Ectodermal cell (in vitro differentiated cells): Measurements from ENCODE around the gene LRATD1. TPM values are rescaled to one million over a fixed set of nuclear protein-coding genes. Genes with fewer than 3 reads are reported as not detected.
A peak's percentile ranks its signal among the peaks of the same experiment; 100 is the strongest.

Experiments
- H3K27ac ChIP-seq: 2 replicates; pipeline ENCODE4 v1.7.0; 2013; ENCODE audit warnings: mild to moderate bottlenecking, low read depth, low read length; ENCODE audit not compliant: insufficient read depth, poor library complexity, severe bottlenecking
- H3K27me3 ChIP-seq: 2 replicates; pipeline ENCODE4 v1.7.0; 2013; ENCODE audit warnings: mild to moderate bottlenecking, low read length; ENCODE audit not compliant: insufficient read depth, control insufficient read depth, poor library complexity, severe bottlenecking
- H3K36me3 ChIP-seq: one replicate; pipeline ENCODE4 v1.7.0; 2013; ENCODE audit warnings: low read length; ENCODE audit not compliant: control insufficient read depth, insufficient read depth
- H3K4me1 ChIP-seq: one replicate; pipeline ENCODE4 v1.7.0; 2013; ENCODE audit warnings: low read length; ENCODE audit not compliant: control insufficient read depth, insufficient read depth
- H3K4me3 ChIP-seq: 2 replicates; pipeline ENCODE4 v1.7.0; 2013; ENCODE audit warnings: low read depth, low read length, control low read depth; ENCODE audit not compliant: insufficient read depth
- H3K9me3 ChIP-seq: 2 replicates; pipeline ENCODE4 v1.7.0; 2013; ENCODE audit warnings: mild to moderate bottlenecking, low read length, moderate library complexity; ENCODE audit not compliant: control insufficient read depth
- WGBS, 2 experiments: methylation state at CpG; one replicate each; pipeline ENCODE4 v1.1.7; 2013; ENCODE audit warnings: missing lambda C conversion rate in 2 of 2; 5-methylcytosine and 5-hydroxymethylcytosine counted together
- polyA plus RNA-seq, 4 experiments: library from polyadenylated mRNA; stranded (reverse); fragments of 50-300 nt; gene quantifications; one replicate each; pipeline ENCODE4 v1.2.3, GENCODE V29; 2013

Gene LRATD1, protein sequence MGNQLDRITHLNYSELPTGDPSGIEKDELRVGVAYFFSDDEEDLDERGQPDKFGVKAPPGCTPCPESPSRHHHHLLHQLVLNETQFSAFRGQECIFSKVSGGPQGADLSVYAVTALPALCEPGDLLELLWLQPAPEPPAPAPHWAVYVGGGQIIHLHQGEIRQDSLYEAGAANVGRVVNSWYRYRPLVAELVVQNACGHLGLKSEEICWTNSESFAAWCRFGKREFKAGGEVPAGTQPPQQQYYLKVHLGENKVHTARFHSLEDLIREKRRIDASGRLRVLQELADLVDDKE
- 8.5 TPM for polyA plus RNA-seq (2013, experiment 1 of 4)
- 8.8 TPM for polyA plus RNA-seq (2013, experiment 2 of 4)
- 5.6 TPM for polyA plus RNA-seq (2013, experiment 3 of 4)
- polyA plus RNA-seq (2013, experiment 4 of 4): 7.3 TPM

GRCh38 chr2:14632133-14632936 is at the start of gene LRATD1:
Gene LRATD1, plus strand, starts transcription at chr2:14632717. Its CDS starts 1,263 bp downstream, at chr2:14633980.
- WGBS, 2 experiments: 1% methylated on average over 81 of the region's 81 CpGs
- Histone ChIP-seq H3K4me3 (peak within 1 kb of the TSS; percentile 62), H3K9me3 (no peaks in the 10 kb centered on the region), H3K36me3 (no peaks in the 10 kb centered on the region), H3K4me1 (peaks cover 8% of the 10 kb centered on the region), H3K27ac (no peak within 1 kb of the TSS), H3K27me3 (peaks cover 66% of the 10 kb centered on the region)

DNA sequence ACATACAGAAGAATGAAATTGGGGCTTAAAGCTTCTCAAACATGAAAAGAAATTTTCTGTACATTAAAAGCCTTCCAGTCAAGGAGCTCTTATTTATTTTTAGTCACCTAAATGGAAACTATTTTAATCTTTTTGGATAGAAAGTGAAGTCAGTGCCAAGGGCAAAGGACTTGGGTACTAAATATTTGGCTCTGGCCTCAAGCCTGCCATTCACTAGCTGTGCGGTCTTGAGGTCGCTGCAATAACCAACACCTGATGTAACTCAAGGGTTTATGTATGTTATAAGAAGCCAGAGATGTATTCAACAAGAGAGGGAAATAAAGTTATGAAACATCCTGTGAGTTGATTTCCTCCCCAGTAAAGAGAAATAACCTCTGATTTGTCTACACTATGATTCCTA is 49.5 kb upstream of the LRATD1 start:
- no peaks in the 10 kb centered on the region for H3K4me1 ChIP-seq
- H3K4me3 ChIP-seq: no peak overlapping the region
- H3K36me3 ChIP-seq: no peaks in the 10 kb centered on the region
- H3K27me3 ChIP-seq: no peaks in the 10 kb centered on the region
- H3K9me3 ChIP-seq: no peaks in the 10 kb centered on the region
- H3K27ac ChIP-seq: no peak overlapping the region
- WGBS, 2 experiments: 89 to 90% methylated on average over 2 of the region's 2 CpGs

- H3K4me1 ChIP-seq: no peaks in the 10 kb centered on the region
- no peak overlapping the region for H3K27ac ChIP-seq
- H3K9me3 ChIP-seq: no peaks in the 10 kb centered on the region
- 97% methylated on average over 4 of the region's 4 CpGs for WGBS, 2 experiments
- H3K27me3 ChIP-seq: no peaks in the 10 kb centered on the region
- H3K4me3 ChIP-seq: no peak overlapping the region
- no peaks in the 10 kb centered on the region for H3K36me3 ChIP-seq
These were observed 48.7 kb upstream of the LRATD1 start for GRCh38 chr2:14583802-14584201.

DNA sequence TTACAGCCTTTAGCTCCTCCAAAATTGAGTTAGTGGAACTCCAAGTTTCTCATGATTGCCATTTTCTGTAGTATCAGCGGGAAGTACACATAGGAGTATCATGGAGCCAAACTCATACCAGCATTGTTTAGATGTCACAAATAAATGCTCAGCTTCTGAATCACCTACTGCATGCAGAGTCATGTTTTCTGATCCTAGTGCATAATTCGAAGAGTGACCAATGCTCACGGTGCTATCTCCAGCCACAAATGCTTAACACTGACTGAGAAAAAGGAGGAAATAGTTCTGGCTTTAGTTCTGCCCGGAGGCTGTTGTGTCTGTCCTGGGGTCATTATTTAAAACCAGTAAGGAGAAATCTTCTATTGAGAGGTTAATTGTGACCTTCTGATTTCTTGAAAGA is 45.4 kb upstream of the LRATD1 start:
- no peak overlapping the region for H3K27ac ChIP-seq
- 94 to 95% methylated on average over 3 to 4 of the region's 4 CpGs for WGBS, 2 experiments

DNA sequence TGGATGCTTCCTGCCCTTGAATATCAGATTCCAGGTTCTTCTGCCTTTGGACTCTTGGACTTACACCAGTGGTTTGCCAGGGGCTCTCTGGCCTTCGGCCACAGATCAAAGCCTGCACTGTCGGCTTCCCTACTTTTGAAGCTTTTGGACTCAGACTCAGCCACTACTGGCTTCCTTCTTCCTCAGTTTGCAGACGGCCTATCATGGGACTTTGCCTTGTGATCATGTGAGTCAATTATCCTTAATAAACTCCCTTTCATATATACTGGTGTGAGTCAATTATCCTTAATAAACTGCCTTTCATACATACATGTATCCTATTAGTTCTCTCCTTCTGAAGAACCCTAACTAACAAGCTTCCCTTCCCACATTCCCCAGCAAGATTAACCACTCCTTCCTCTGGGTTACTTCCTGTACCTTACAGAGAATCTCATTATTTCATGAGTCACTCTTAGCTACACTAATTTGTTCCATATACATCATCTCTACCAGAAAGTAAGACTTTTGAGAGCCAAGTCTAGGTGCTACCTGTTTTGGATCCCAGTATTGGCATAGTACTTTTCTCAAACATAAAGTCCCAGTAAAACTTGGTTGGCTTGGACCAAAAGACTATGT is 31.3 kb upstream of the LRATD1 start:
- Histone ChIP-seq H3K36me3 (no peaks in the 10 kb centered on the region), H3K9me3 (no peaks in the 10 kb centered on the region), H3K4me1 (no peaks in the 10 kb centered on the region), H3K27ac (no peak overlapping the region), H3K27me3 (no peaks in the 10 kb centered on the region), H3K4me3 (no peak overlapping the region)
- 89 to 99% methylated on average over 3 of the region's 3 CpGs for WGBS, 2 experiments

More for the DNA sequence above, 45.4 kb upstream of the LRATD1 start:
- Histone ChIP-seq H3K36me3 (no peaks in the 10 kb centered on the region), H3K27me3 (no peaks in the 10 kb centered on the region), H3K4me3 (no peak overlapping the region), H3K4me1 (no peaks in the 10 kb centered on the region), H3K9me3 (no peaks in the 10 kb centered on the region)

DNA sequence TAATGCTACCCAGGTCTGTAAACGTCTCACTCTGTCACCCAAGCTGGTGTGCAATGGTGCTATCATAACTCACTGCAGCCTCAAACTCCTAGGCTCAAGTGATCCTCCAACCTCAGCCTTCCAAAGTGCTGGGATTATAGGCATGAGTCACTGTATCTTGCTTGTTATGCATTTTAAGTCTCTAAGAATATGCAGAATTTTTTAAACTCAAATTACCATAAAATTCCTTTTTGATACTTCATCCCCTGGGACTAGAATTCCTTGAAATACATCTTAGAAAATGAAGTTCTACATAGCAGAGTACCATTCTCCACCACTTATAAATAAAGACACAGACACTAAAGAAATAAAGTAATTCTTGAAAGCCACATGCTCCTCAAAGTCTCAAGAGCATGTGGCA is 30.2 kb upstream of the LRATD1 start:
- Histone ChIP-seq H3K36me3 (no peaks in the 10 kb centered on the region), H3K4me3 (no peak overlapping the region)
- 89 to 100% methylated on average over 1 of the region's 1 CpG for WGBS, 2 experiments

GRCh38 chr2:14603676-14604075 is 28.8 kb upstream of the LRATD1 start:
- no peak overlapping the region for H3K4me3 ChIP-seq
- H3K36me3 ChIP-seq: no peaks in the 10 kb centered on the region
- WGBS, 2 experiments: 74 to 86% methylated on average over 2 of the region's 2 CpGs
- no peaks in the 10 kb centered on the region for H3K27me3 ChIP-seq
- H3K27ac ChIP-seq: no peak overlapping the region
- no peaks in the 10 kb centered on the region for H3K4me1 ChIP-seq
- no peaks in the 10 kb centered on the region for H3K9me3 ChIP-seq

More for the DNA sequence above, 30.2 kb upstream of the LRATD1 start:
- H3K27me3 ChIP-seq: no peaks in the 10 kb centered on the region
- H3K4me1 ChIP-seq: no peaks in the 10 kb centered on the region
- no peak overlapping the region for H3K27ac ChIP-seq
- no peaks in the 10 kb centered on the region for H3K9me3 ChIP-seq

- no peaks in the 10 kb centered on the region for H3K4me1 ChIP-seq
- H3K36me3 ChIP-seq: no peaks in the 10 kb centered on the region
- 84 to 93% methylated on average over 2 of the region's 2 CpGs for WGBS, 2 experiments
- H3K27ac ChIP-seq: no peak overlapping the region
- no peaks in the 10 kb centered on the region for H3K9me3 ChIP-seq
- no peak overlapping the region for H3K4me3 ChIP-seq
- no peaks in the 10 kb centered on the region for H3K27me3 ChIP-seq
These were observed 24.3 kb upstream of the LRATD1 start for GRCh38 chr2:14608245-14608644.

DNA sequence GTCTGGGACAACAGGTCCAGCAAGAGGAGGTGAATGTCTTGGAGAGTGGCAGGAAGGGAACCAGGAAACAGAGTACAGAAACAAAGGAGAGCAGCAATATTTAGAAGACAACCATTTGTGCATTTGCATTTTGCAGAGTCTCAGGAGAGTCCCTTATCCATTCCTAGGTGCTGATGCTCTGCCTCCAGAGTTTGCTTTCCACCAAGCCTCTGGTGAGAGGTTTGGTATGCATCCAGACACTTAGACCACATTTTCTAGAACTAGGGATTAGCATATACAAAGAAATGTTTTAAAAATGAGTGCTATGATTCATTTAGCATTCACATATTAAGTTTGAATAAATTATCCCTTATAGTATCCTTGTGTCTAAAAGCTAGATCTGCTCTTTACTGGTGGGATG is 18.5 kb upstream of the LRATD1 start:
- Histone ChIP-seq H3K4me1 (no peaks in the 10 kb centered on the region), H3K4me3 (no peak overlapping the region), H3K27me3 (no peaks in the 10 kb centered on the region), H3K27ac (no peak overlapping the region), H3K9me3 (no peaks in the 10 kb centered on the region), H3K36me3 (no peaks in the 10 kb centered on the region)

DNA sequence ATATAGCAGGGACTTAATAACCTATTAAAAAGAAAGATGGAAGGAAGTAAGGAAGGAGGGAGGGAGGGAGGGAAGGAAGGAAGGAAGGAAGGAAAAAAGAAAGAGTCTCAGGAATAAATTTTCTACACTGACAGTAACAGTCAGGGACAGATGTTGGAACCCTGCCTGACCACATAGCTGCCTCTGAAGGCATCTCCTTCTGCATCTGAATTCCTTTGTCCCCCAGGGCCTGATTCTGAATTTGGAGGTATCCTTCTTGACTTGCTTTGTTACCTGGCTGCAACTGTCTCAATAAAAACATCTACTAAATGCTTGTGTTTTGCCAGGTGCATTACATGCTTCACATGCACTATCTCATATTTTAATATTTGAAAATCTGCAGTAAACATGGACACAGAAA is 17.4 kb upstream of the LRATD1 start:
- no peak overlapping the region for H3K4me3 ChIP-seq
- H3K27ac ChIP-seq: no peak overlapping the region
- no peaks in the 10 kb centered on the region for H3K27me3 ChIP-seq
- H3K36me3 ChIP-seq: no peaks in the 10 kb centered on the region
- H3K4me1 ChIP-seq: no peaks in the 10 kb centered on the region
- H3K9me3 ChIP-seq: no peaks in the 10 kb centered on the region
